Muscle layer of colon (tissue), 2 donors: ENCODE measurements around the gene SLCO2A1.

Experiments
- H3K27ac ChIP-seq: one replicate; pipeline ENCODE4 v1.7.0; 2013; ENCODE audit warnings: low read depth, mild to moderate bottlenecking, low read length, moderate library complexity
- H3K27me3 ChIP-seq, 2 donors: one replicate each; pipeline ENCODE4 v1.7.0; 2013; ENCODE audit warnings: low read length in 2 of 2, mild to moderate bottlenecking in 2 of 2; ENCODE audit not compliant: insufficient read depth in 2 of 2, control insufficient read depth in 1 of 2
- H3K36me3 ChIP-seq: one replicate; pipeline ENCODE4 v1.7.0; 2013; ENCODE audit warnings: mild to moderate bottlenecking, low read length; ENCODE audit not compliant: insufficient read depth
- H3K4me1 ChIP-seq: one replicate; pipeline ENCODE4 v1.7.0; 2013; ENCODE audit warnings: mild to moderate bottlenecking, low read length; ENCODE audit not compliant: insufficient read depth
- H3K4me3 ChIP-seq, 2 donors: one replicate each; pipeline ENCODE4 v1.7.0; 2013; ENCODE audit warnings: low read length in 2 of 2, low read depth in 1 of 2, mild to moderate bottlenecking in 1 of 2, moderate library complexity in 1 of 2
- H3K9ac ChIP-seq: one replicate; pipeline ENCODE4 v1.7.0; 2013; ENCODE audit warnings: low read length
- H3K9me3 ChIP-seq: one replicate; pipeline ENCODE4 v1.7.0; 2013; ENCODE audit warnings: mild to moderate bottlenecking, low read length
- donor health status: abdominal sarcoma.
- donor health status: Adenocarcinoma of cecum.

Gene SLCO2A1

DNA sequence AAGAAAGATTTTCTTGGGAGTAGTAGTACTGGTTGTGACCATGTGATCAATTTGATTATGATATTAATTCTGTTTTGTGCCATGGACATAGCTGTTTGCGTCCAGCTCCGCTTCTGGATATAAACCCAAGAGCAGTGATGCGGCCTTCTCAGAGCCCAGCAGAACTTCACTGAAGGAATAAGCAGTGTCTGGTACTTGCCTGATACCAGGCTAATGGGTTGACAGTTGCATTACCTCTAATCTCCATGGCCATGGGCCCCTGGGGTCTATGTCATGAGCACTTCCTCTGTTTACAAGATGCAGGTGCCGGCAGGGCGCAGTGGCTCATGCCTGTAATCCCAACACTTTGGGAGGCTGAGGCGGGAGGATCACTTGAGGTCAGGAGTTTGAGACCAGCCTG, 97.7 kb downstream of the SLCO2A1 start:
- H3K36me3 ChIP-seq = no peaks in the 10 kb centered on the region
- H3K9ac ChIP-seq = no peak overlapping the region
- no peaks in the 10 kb centered on the region for H3K9me3 ChIP-seq
- no peaks in the 10 kb centered on the region for H3K27me3 ChIP-seq
- no peak overlapping the region for H3K4me3 ChIP-seq
- H3K27ac ChIP-seq = no peak overlapping the region
- peaks cover 5% of the 10 kb centered on the region for H3K4me1 ChIP-seq

DNA sequence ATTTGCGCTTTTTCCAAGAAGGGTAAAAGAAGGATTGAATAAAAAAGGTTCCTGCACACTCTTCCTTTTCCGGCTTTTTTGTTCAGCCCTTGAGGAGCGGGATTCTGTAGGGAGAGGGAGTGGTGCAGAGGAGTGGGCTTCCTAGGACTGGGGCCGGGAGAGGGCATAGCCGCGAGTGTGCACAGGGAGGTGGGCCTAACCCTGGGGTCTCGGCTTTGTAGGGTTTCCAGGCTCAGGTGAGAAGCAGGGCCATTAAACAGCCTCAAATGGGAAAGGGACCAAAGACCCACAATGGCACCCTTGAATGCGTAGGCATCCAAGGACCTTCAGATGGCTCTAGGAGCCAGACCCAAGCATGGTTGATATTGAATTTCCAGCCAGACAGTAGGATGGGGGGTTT, 98.6 kb downstream of the SLCO2A1 start:
- no peak overlapping the region for H3K27ac ChIP-seq
- no peaks in the 10 kb centered on the region for H3K36me3 ChIP-seq
- H3K4me1 ChIP-seq = peaks cover 5% of the 10 kb centered on the region
- no peaks in the 10 kb centered on the region for H3K9me3 ChIP-seq
- H3K4me3 ChIP-seq = no peak overlapping the region
- H3K9ac ChIP-seq = no peak overlapping the region
- H3K27me3 ChIP-seq = no peaks in the 10 kb centered on the region

DNA sequence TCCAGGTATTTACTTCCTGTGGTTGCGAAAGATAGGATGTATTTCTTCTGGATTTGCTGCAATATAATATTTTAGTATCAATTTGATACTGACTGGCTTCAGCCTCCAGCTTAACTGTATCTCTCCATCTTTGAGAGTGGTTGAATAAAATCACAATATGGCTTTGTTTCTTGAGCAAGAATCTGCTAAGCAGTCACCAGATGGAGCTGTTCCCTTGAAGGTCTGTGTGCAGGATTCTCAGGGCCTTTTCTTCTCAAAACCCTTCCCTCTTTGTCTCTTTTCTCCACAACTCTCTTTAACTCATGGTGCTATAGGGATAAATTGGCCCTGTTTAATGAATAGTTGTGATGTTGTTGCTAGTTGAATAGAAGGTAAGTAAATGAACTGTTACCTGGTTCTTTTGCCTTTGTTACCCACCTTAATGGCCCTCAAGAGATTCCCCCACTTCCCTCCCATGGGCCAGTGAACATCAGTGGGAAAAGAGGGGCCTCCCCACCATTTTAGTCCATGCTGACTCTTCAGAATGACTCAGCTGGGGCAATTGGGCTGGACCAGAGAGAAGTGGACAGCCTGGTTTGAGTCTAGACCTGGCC, 99.3 kb downstream of the SLCO2A1 start:
- H3K9ac ChIP-seq = no peak overlapping the region
- no peaks in the 10 kb centered on the region for H3K27me3 ChIP-seq

DNA sequence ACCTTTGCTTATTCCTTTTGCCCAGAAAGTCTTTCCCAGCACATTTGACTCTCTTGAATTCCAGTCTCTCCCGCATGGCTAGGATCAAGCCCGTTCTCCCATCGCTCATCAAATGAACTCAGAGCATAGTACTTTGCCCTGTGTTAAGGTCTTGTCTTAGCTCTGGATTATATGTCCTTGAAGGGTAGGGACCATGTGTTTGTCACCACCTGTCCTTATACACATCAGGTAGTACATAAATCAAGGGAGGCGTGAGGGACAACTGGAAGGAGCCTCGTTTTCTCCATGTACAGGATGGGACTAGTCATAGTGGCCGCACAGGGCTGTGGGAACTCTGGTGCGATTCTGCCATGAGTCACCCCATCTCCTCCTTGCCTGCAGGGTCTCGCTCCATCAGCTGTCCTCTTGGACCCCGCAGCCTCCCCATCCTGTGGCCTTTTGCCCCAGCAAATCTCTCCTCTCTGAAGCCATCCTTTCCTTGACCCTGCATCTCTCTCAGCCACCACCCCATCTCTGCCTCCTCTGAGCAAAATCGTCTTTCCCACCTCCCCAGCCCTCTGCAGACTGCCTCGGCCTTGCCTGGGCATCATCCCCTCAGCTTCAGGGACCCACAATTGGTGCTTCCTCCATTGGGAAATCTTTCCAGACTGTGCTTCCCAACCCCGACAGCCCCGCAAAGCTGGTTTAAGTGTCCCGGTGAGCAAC, 100.7 kb downstream of the SLCO2A1 start:
- Histone ChIP-seq H3K4me3 (no peak overlapping the region), H3K4me1 (peaks cover 5% of the 10 kb centered on the region), H3K27me3 (no peaks in the 10 kb centered on the region), H3K9me3 (no peaks in the 10 kb centered on the region), H3K36me3 (no peaks in the 10 kb centered on the region), H3K9ac (no peak overlapping the region), H3K27ac (no peak overlapping the region)

More for the DNA sequence above, 99.3 kb downstream of the SLCO2A1 start:
- Histone ChIP-seq H3K4me1 (peaks cover 5% of the 10 kb centered on the region), H3K27ac (no peak overlapping the region), H3K36me3 (no peaks in the 10 kb centered on the region), H3K4me3 (no peak overlapping the region), H3K9me3 (no peaks in the 10 kb centered on the region)

DNA sequence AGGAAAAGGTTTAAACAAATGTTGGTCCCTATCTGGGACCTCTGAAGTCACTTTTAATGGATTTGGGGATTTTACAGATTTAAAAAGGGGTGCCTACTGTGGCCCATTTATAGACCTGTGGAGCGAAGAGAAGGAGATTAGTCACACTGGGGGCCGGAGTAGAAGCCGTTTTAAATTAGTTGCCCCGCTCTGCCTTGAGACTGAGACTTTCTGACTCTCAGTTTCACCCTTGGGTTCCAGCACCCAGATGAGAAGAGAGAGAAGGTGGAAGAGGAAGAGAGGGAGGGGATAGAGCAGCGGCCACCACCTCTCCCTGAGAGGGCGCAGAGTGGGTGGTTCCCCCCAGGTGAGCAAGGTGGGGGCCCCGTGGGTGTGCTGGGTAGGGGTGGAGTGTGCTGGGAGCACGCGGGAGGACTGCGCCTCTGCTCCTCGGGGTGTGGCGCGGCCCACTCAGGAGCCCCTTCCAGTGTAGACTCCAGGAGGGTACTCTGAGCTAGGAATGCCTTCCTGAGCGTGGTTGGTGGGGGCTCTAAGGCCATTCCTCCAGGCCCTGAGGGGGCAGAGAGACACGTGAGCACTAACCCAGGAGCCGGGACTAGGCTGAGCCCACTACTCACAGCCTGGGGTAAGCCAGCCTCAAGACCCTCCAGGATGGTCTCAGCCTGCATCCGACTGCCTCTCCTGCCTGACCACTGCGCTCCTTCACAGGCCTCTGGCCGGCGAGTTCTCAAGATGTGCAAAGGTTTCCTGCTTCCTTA, 101.4 kb downstream of the SLCO2A1 start:
- H3K27me3 ChIP-seq = no peaks in the 10 kb centered on the region
- H3K36me3 ChIP-seq = no peaks in the 10 kb centered on the region
- peak overlapping the region; percentile 38 to 66 for H3K4me3 ChIP-seq
- H3K4me1 ChIP-seq = peaks cover 5% of the 10 kb centered on the region
- no peak overlapping the region for H3K27ac ChIP-seq
- peak overlapping the region; percentile 49 for H3K9ac ChIP-seq
- H3K9me3 ChIP-seq = no peaks in the 10 kb centered on the region

DNA sequence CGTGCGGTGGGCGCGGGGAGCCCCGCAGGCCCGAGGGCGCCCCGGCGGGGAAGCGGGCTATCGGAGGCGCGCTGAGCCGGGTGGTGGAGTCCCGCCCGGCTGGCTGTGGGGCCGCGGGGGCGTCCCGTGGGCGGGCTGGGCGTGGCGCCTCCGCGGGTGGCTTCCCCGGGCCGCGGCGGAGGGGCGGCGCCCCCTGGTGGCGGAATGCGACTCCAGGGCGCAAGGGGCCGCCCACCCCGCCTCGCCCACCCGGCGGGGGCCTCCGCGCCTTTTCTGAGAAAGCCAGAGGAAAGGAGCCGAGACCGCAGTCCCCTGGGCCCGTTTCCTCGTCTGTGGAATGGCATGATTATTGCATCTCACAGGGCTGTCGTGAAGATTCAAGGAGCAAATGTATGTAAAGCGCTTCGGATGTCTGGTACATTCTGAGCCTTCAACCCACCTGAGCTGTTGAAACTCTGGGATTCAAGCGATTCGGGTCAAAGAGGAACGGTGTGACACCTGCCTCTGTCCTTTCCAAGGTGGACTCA, 102.1 kb downstream of the SLCO2A1 start:
- Histone ChIP-seq H3K9ac (peak overlapping the region; percentile 49), H3K27ac (no peak overlapping the region), H3K4me3 (peak overlapping the region; percentile 44 to 66), H3K9me3 (no peaks in the 10 kb centered on the region), H3K27me3 (no peaks in the 10 kb centered on the region), H3K4me1 (peaks cover 5% of the 10 kb centered on the region), H3K36me3 (no peaks in the 10 kb centered on the region)

DNA sequence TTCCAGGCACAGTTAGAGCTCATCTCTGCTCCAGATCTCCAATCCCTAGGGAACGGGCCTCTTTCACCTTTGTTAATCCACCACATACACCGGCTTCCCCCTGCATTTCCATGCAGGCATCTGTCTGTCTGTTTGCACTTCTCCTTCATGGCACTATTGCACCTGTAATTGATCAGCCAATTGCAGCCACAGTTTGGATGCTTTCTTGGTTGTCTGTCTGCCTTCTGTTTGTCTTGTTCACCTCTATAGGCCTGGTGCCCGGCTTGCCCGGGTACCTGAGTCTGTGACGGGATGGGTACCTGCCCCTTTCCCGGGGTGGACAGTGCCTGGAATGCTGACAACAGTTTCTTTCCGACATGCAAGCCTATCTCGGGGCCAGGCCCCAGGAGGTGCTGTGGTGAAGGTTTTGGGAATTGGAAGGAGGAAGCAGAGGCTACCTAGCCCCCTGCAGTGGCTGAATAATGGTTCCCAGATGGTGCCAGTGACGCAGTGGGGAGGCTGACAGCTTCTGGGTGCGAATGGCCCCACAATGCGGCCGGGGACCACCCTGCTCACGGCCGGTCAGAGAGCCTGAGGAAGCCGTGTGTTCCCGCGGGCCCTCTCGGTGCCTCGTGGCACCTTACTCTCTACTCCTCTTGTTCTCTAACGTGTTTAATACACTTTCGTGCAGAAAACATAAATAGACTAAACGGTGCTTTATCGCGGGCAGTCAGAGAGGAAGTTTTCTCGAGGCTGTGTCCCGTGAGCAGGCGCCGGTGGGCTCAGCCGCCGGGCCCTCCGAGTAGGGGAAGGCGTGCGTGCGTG, 102.8 kb downstream of the SLCO2A1 start:
- no peaks in the 10 kb centered on the region for H3K27me3 ChIP-seq
- H3K36me3 ChIP-seq = no peaks in the 10 kb centered on the region
- H3K4me1 ChIP-seq = peaks cover 5% of the 10 kb centered on the region
- H3K27ac ChIP-seq = no peak overlapping the region
- H3K9ac ChIP-seq = no peak overlapping the region
- no peaks in the 10 kb centered on the region for H3K9me3 ChIP-seq
- H3K4me3 ChIP-seq = peak overlapping the region; percentile 44 to 66

DNA sequence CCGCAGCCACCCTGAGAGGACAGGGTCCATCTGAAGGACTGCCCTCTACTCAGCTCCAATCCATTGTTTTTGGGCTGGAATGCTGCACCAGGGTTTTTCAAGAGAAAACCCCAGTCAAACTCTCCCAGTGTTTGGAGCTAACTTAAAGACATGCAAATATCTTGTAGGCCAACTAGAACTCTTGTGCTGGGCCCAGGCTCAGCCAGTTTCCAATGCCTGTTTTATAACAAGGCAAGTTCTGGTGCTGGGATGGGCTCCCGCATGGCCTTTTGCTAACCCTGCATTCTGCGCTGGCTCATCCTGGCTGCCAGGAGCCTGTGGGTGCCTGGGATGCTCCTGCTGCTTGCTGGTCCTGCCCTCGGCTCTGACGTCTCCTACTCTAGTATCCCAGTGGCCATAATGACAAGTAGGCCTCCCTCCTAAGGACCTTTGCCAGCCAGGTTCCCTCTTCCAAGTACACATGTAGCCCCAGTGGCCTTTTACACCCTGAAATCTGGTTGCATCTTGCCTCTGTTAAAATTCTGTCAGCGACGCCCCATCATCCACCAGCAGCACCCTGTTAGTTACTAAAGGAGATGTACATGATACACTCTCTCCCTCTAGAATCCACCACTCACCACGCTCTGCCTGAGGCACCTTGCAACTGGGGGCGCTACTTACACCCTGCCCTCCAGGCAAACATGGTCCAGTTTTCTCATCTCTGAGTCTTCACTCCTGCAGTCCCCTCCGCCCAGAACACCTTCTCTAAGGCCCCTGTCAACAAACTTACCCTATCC, 103.6 kb downstream of the SLCO2A1 start:
- H3K4me3 ChIP-seq = no peak overlapping the region
- no peaks in the 10 kb centered on the region for H3K27me3 ChIP-seq
- peaks cover 5% of the 10 kb centered on the region for H3K4me1 ChIP-seq
- no peaks in the 10 kb centered on the region for H3K36me3 ChIP-seq
- no peak overlapping the region for H3K9ac ChIP-seq
- no peaks in the 10 kb centered on the region for H3K9me3 ChIP-seq
- no peak overlapping the region for H3K27ac ChIP-seq

DNA sequence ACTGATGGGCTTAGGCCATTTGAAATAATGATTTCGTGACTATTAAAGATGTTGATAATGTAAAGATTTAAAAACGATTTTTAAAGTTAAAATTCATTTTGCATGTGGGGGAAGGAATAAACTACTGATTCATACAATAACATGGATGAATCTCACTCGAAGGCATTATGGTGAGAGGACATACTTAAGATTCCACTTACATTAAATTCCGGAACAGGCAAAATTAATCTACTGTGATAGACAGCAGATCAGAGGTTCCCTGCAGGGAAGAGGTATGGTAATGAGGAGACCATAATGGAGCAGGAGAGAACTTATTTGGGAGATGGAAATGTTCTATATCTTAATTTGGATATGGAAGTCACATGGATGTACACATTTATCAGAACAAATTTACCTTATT, 105.7 kb downstream of the SLCO2A1 start:
- peaks cover 5% of the 10 kb centered on the region for H3K4me1 ChIP-seq
- H3K36me3 ChIP-seq = no peaks in the 10 kb centered on the region
- H3K4me3 ChIP-seq = no peak overlapping the region
- no peaks in the 10 kb centered on the region for H3K27me3 ChIP-seq
- H3K9ac ChIP-seq = no peak overlapping the region
- H3K9me3 ChIP-seq = no peaks in the 10 kb centered on the region
- H3K27ac ChIP-seq = no peak overlapping the region

DNA sequence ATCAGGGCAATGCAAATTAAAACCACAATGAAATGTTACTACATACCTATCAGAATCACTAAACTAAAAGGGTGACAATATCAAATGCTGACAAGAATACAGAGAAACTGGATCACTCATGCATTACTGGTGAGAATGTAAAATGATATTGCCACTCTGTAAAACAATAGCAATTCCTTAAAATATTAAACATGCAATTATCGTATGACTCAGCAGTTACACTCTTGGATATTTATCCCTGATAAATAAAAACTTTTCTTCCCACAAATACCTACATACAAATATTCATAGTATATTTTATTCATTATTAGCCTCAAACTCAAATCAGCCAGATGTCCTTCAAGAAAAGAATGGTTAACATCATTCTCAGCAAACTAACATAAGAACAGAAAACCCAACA, 108.1 kb downstream of the SLCO2A1 start:
- Histone ChIP-seq H3K9me3 (no peaks in the 10 kb centered on the region), H3K4me1 (no peaks in the 10 kb centered on the region), H3K36me3 (no peaks in the 10 kb centered on the region), H3K27me3 (no peaks in the 10 kb centered on the region), H3K4me3 (no peak overlapping the region), H3K9ac (no peak overlapping the region), H3K27ac (no peak overlapping the region)
